Urinary bladder (tissue), 4 donors: ENCODE data around the gene RAB3GAP1. TPM values are rescaled to one million over a fixed set of nuclear protein-coding genes. Genes with fewer than 3 reads are reported as not detected.
"Not testable (repeated sequence)": the region's sequence is repeated elsewhere in the genome, so short reads cannot be mapped to it uniquely, and the experiment has no call there.

Experiments
- DNase-seq: peaks from one replicate; pipeline ENCODE4 v3.0.0-alpha.2; 2015; ENCODE audit errors: extremely low spot score
- H3K27ac ChIP-seq: one replicate; pipeline ENCODE4 v1.5.1; 2013; ENCODE audit warnings: low read depth, mild to moderate bottlenecking, moderate library complexity
- H3K36me3 ChIP-seq: one replicate; pipeline ENCODE4 v1.6.1; 2013; ENCODE audit warnings: mild to moderate bottlenecking, moderate library complexity; ENCODE audit not compliant: insufficient read depth
- H3K4me1 ChIP-seq: one replicate; pipeline ENCODE4 v1.6.1; 2013; ENCODE audit warnings: mild to moderate bottlenecking, moderate library complexity; ENCODE audit not compliant: insufficient read depth
- H3K4me3 ChIP-seq: one replicate; pipeline ENCODE4 v1.5.1; 2013; ENCODE audit warnings: low read depth, low read length
- WGBS: extraction: QIAGEN DNeasy Blood & Tissue Kit; methylation state at CpG from one replicate; pipeline ENCODE4 v1.1.7; 2013; 5-methylcytosine and 5-hydroxymethylcytosine counted together
- polyA plus RNA-seq: library from polyadenylated mRNA; stranded (reverse); fragments of 200-250 nt; gene quantifications from one replicate; pipeline ENCODE4 v1.2.3, GENCODE V29; 2013
- total RNA-seq: library from RNA; depleted of rRNA; stranded (reverse); fragments of >200 nt; gene quantifications from one replicate; pipeline ENCODE4 v1.2.3, GENCODE V29; 2014
- donor health status: healthy with polysubstance abuse.
- donor health status: healthy.

RAB3GAP1 gene
- total and polyA plus RNA-seq, 2 donors: 36.9 to 110 TPM

DNA sequence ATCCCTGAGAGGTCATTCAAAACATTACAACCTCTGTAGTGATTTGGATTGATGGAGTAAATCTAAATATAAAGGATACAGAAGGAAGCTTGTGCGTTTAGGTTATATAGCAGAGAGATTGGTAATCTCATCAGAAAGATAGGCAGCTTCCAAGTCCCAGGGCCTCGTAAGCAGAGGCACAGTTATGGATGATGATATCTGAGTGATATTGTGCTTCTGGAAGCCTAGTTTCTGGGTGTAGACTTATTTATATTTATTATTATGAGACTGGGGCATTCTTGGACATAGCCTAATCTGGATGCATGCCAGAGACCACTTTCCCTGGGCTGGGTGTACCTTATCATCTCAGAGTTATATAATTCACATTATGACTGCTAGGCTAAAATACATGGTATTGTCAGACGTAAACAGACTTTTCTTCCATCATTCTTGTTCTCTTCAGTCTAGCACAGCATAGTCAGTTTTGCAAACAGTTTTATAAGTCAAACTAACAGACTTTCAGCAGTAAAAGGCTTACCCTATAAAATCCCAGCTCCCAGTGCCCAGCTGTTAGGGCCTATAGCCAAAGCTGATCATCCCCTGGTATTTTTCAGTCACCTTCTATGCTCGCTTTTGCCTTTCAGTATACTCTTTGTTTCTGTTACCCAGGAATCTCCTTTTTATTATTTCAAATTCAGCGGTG is 47.9 kb downstream of the RAB3GAP1 start:
- DNase-seq: no peak
- 63% methylated on average over 5 of the region's 5 CpGs for WGBS
- Histone ChIP-seq H3K36me3 (no peaks in the 10 kb centered on the region), H3K4me3 (no peak overlapping the region), H3K4me1 (no peaks in the 10 kb centered on the region), H3K27ac (no peak overlapping the region)

GRCh38 chr2:135103843-135104242 is 51.8 kb downstream of the RAB3GAP1 start:
- no peak overlapping the region for H3K27ac ChIP-seq
- no peak overlapping the region for H3K4me3 ChIP-seq
- WGBS: 95% methylated on average over 1 of the region's 1 CpG
- no peaks in the 10 kb centered on the region for H3K4me1 ChIP-seq
- peaks cover 2% of the 10 kb centered on the region for H3K36me3 ChIP-seq
- no peak for DNase-seq

DNA sequence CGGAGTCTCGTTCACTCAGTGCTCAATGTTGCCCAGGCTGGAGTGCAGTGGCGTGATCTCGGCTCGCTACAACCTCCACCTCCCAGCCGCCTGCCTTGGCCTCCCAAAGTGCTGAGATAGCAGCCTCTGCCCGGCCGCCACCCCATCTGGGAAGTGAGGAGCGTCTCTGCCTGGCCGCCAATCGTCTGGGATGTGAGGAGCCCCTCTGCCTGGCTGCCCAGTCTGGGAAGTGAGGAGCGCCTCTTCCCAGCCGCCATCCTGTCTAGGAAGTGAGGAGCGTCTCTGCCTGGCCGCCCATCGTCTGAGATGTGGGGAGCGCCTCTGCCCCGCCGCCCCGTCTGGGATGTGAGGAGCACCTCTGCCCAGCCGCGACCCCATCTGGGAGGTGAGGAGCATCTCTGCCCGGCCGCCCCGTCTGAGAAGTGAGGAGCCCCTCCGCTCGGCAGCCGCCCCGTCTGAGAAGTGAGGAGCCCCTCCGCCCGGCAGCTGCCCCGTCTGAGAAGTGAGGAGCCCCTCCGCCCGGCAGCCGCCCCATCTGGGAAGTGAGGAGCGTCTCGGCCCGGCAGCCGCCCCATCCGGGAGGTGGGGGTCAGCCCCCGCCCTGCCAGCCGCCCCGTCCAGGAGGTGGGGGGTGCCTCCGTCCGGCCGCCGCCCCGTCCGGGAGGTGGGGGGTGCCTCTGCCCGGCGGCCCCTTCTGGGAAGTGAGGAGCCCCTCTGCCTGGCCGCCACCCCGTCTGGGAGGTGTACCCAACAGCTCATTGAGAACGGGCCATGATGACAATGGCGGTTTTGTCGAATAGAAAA is 53.6 kb downstream of the RAB3GAP1 start:
- DNase-seq, H3K4me3 ChIP-seq, H3K27ac ChIP-seq, H3K4me1 ChIP-seq, H3K36me3 ChIP-seq: not testable (repeated sequence)
- WGBS: 98% methylated on average over 52 of the region's 56 CpGs

GRCh38 chr2:135113322-135113721 is 61.2 kb downstream of the RAB3GAP1 start:
- WGBS: 96% methylated on average over 3 of the region's 3 CpGs
- H3K36me3 ChIP-seq: no peaks in the 10 kb centered on the region
- no peak overlapping the region for H3K27ac ChIP-seq
- H3K4me1 ChIP-seq: no peaks in the 10 kb centered on the region
- no peak overlapping the region for H3K4me3 ChIP-seq
- no peak for DNase-seq

GRCh38 chr2:135119582-135119981 is 67.5 kb downstream of the RAB3GAP1 start:
- Histone ChIP-seq H3K36me3 (no peaks in the 10 kb centered on the region), H3K4me3 (no peak overlapping the region), H3K27ac (no peak overlapping the region), H3K4me1 (no peaks in the 10 kb centered on the region)
- DNase-seq: no peak

DNA sequence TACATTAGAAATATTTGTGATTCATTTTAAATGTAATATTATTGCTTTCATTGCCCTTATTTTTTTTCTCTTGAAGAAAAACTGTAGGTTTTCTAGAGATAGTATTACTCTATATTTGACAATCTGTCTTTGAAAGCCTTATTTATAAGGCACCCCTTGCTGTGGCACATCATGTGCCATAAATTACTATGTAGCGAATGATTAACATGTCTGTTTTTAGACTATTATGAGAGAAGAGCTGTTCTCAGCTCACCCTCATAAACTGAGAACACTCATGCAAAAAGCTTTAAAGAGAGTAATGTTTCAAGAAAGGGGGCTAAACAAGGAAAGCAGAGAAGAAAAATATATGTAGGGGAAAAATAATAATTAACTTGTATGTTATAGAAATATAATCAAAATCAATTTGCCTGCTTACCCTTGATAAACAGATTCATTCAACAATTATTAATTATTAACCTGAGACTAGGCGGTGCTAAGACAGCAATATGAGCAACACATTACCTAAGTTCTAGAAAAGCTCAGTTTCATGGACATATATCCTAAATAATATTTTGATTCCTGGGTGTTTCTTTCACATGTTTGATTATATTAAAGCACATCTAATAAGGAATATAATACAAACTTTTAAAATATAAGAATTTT is 69.0 kb downstream of the RAB3GAP1 start:
- Histone ChIP-seq H3K36me3 (no peaks in the 10 kb centered on the region), H3K27ac (no peak overlapping the region), H3K4me1 (no peaks in the 10 kb centered on the region), H3K4me3 (no peak overlapping the region)
- no peak for DNase-seq
- WGBS: 97% methylated on average over 2 of the region's 2 CpGs

GRCh38 chr2:135121658-135122039 is 69.6 kb downstream of the RAB3GAP1 start:
- not testable (repeated sequence) for DNase-seq, H3K4me3 ChIP-seq, H3K36me3 ChIP-seq, H3K4me1 ChIP-seq, H3K27ac ChIP-seq
- WGBS: 84% methylated on average over 6 of the region's 6 CpGs

GRCh38 chr2:135124924-135125886 is 73.1 kb downstream of the RAB3GAP1 start:
- no peak overlapping the region for H3K27ac ChIP-seq
- no peaks in the 10 kb centered on the region for H3K36me3 ChIP-seq
- no peaks in the 10 kb centered on the region for H3K4me1 ChIP-seq
- H3K4me3 ChIP-seq: no peak overlapping the region
- WGBS: 96% methylated on average over 1 of the region's 1 CpG
- DNase-seq: no peak

- no peaks in the 10 kb centered on the region for H3K36me3 ChIP-seq
- DNase-seq: no peak
- 95% methylated on average over 2 of the region's 2 CpGs for WGBS
- H3K4me1 ChIP-seq: no peaks in the 10 kb centered on the region
- H3K27ac ChIP-seq: no peak overlapping the region
- H3K4me3 ChIP-seq: no peak overlapping the region
These were observed 73.8 kb downstream of the RAB3GAP1 start for GRCh38 chr2:135125940-135126339.

DNA sequence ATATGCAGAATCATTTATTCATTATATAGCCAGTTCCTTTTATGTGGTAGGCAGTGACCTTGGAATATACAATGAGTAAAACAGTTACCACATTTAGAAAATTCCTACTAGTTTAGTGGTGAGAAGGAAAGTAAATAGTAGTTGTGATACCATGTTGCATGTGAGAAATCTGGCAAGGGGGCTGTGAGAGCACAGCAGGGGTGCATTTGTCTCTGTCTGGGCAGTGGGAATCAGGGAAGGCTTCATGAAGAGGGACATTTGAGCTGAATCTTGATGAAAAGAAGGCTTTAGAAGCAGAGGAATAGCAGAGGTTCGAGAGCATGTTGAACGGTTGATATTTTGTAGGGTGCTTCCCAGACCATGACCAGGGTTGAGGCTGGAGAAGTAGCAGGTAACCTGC is 78.7 kb downstream of the RAB3GAP1 start:
- peaks cover 4% of the 10 kb centered on the region for H3K36me3 ChIP-seq
- H3K27ac ChIP-seq: no peak overlapping the region
- no peak for DNase-seq
- H3K4me3 ChIP-seq: no peak overlapping the region
- WGBS: 97% methylated on average over 2 of the region's 2 CpGs
- no peaks in the 10 kb centered on the region for H3K4me1 ChIP-seq

DNA sequence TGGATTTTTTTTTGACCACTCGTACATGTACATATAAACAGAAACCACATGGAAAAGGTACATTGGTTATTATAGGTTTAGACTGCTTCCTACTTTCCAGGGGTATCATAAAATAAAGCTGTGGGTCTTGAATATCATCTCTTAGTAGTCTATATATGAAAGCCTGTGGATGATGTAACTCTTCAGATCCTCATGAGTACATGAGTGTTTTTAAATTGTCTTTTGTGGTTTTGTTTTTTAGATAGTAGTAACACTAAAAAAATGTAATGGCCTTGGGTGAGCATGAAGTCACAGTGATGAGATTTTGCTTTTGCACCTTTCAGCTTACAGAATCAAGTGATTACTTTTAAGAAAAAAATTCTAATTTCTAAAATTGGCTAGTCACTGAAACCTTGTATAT is 80.2 kb downstream of the RAB3GAP1 start:
- no peaks in the 10 kb centered on the region for H3K4me1 ChIP-seq
- H3K4me3 ChIP-seq: no peak overlapping the region
- no peak overlapping the region for H3K27ac ChIP-seq
- no peak for DNase-seq
- WGBS: 77% methylated on average over 1 of the region's 1 CpG
- H3K36me3 ChIP-seq: peaks cover 4% of the 10 kb centered on the region

DNA sequence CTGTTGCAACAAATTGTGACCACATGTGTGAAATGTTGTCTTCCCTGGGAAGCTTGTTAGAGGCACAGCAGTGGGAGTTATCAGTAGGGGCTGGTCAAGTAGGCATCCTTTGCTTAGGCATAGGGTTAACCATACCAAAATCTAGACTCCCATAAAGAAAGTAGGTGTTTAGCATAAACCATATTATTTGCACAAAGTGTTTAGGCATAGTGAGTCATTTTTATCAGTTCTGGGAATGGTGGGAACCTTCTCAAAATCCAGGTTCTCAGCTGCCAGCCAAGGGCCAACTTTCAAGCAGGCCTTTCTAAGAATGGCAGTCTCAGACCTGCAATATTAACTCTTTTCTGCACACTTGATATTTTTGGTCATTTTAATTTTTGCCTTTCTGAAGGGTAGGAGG is 88.5 kb downstream of the RAB3GAP1 start:
- H3K4me1 ChIP-seq: no peaks in the 10 kb centered on the region
- no peak for DNase-seq
- H3K4me3 ChIP-seq: no peak overlapping the region
- H3K36me3 ChIP-seq: peaks cover 2% of the 10 kb centered on the region
- no peak overlapping the region for H3K27ac ChIP-seq

DNA sequence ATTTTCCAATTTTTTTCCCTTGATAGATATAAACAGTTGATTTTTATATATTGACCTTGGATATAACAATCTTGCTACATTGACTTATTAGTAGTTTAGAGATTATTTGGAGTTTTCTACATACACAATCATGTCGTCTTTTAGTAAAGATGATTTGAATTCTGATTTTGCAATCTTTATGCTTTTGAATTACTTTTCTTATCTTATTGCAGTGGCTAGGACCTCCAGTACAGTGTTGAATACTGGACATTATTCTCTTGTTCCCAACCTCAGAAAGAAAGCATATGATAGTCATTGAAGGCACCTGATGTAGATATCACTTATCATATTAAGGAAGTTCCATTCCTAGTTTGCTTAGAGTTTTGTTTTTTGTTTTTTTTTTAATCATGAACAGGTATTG is 90.2 kb downstream of the RAB3GAP1 start:
- H3K36me3 ChIP-seq: peaks cover 2% of the 10 kb centered on the region
- H3K27ac ChIP-seq: no peak overlapping the region
- 98% methylated on average over 1 of the region's 1 CpG for WGBS
- DNase-seq: no peak
- H3K4me3 ChIP-seq: no peak overlapping the region
- H3K4me1 ChIP-seq: no peaks in the 10 kb centered on the region
